Panc1 (cell line): Measurements from ENCODE around the gene MIOS. TPM values are rescaled to one million over a fixed set of nuclear protein-coding genes. Genes with fewer than 3 reads are reported as not detected.

Source experiments
- ATAC-seq: fragments of 200-7000 bp; cut with Tn5 transposase; 2 replicates; pipeline ENCODE4 v1.9.1; 2020; ENCODE audit warnings: mild to moderate bottlenecking, moderate library complexity
- BruUV-seq: library from RNA; stranded (reverse); fragments of 400-500 nt; replicated peaks from 2 replicates; lab custom pipeline; 2021; lab: Mats Ljungman, UMichigan
- CTCF ChIA-PET: fragments of 300-600 bp; sonication (Branson Sonifier 250); formaldehyde crosslinking; loops from one replicate; lab custom pipeline; 2022; ENCODE audit warnings: antibody characterized with exemption; lab: Charles Lee
- POLR2A ChIA-PET: fragments of 300-600 bp; sonication (Branson Sonifier 250); formaldehyde crosslinking; loops from one replicate; lab custom pipeline; 2022; ENCODE audit warnings: antibody characterized with exemption; lab: Charles Lee
- DNase-seq: peaks from one replicate; pipeline ENCODE4 v3.0.0-alpha.2; 2010; ENCODE audit warnings: low read depth, low spot score
- H3K27ac ChIP-seq: 2 replicates; pipeline ENCODE4 v1.5.1; 2011; ENCODE audit warnings: mild to moderate bottlenecking, low read length, inconsistent platforms
- H3K27me3 ChIP-seq: fragments of 200-500 bp; sonication (Bioruptor generic); 2 replicates; pipeline ENCODE4 v1.6.0; 2014; ENCODE audit warnings: low read length, inconsistent platforms; ENCODE audit not compliant: control insufficient read depth, insufficient read depth
- H3K36me3 ChIP-seq: fragments of 200-500 bp; sonication (Bioruptor generic); 2 replicates; pipeline ENCODE4 v1.5.1; 2014; ENCODE audit warnings: inconsistent platforms, mild to moderate bottlenecking, low read length, moderate library complexity; ENCODE audit not compliant: control insufficient read depth, insufficient read depth
- H3K4me1 ChIP-seq: 2 replicates; pipeline ENCODE4 v1.5.1; 2011; ENCODE audit warnings: inconsistent platforms, mild to moderate bottlenecking, low read length, moderate library complexity; ENCODE audit not compliant: control insufficient read depth, insufficient read depth
- H3K4me3 ChIP-seq, 2 experiments: 2 replicates each; pipeline ENCODE4 v1.5.1; 2011 to 2012; ENCODE audit warnings: low read depth in 2 of 2, low read length in 2 of 2, mild to moderate bottlenecking in 2 of 2, inconsistent platforms in 1 of 2, moderate library complexity in 1 of 2
- H3K9me3 ChIP-seq: fragments of 200-500 bp; sonication (Bioruptor generic); 2 replicates; pipeline ENCODE4 v1.5.1; 2014; ENCODE audit warnings: low read depth, mild to moderate bottlenecking, inconsistent platforms, low read length, moderate library complexity; ENCODE audit not compliant: control insufficient read depth, insufficient read depth
- CTCF ChIP-seq: fragments of 450-650 bp; IDR thresholded peaks from 2 replicates; pipeline ENCODE4 v1.5.1; 2017; ENCODE audit warnings: mild to moderate bottlenecking
- POLR2AphosphoS5 ChIP-seq: IDR thresholded peaks from 2 replicates; pipeline ENCODE4 v1.6.1; 2012; ENCODE audit warnings: mild to moderate bottlenecking, low read depth, low read length, moderate library complexity
- REST ChIP-seq, 2 experiments: IDR thresholded peaks; 2 replicates each; pipeline ENCODE4 v1.6.1; 2011 to 2012; ENCODE audit warnings: low read depth in 2 of 2, control low read depth in 1 of 2, low read length in 1 of 2, mild to moderate bottlenecking in 1 of 2, moderate library complexity in 1 of 2; ENCODE audit not compliant: insufficient read depth in 1 of 2
- SIN3A ChIP-seq: IDR thresholded peaks from 2 replicates; pipeline ENCODE4 v1.6.1; 2012; ENCODE audit warnings: low read depth, mild to moderate bottlenecking, low read length, moderate library complexity, borderline replicate concordance; ENCODE audit not compliant: insufficient read depth
- TCF7L2 ChIP-seq: IDR thresholded peaks from 2 replicates; pipeline ENCODE4 v1.6.1; 2011; ENCODE audit warnings: mild to moderate bottlenecking, low read depth, low read length, inconsistent platforms
- in situ Hi-C: cut with HindIII; loops from 2 replicates; pipeline ENCODE4 v1.10.0; 2016; ENCODE audit warnings: low sequenced_read_pairs, low pct_unique_long_range_greater_than_20kb
- intact Hi-C: fragments of 100-400 bp; cut with micrococcal nuclease; formaldehyde crosslinking; loops from one replicate; pipeline ENCODE4 v1.10.0; 2022; ENCODE audit not compliant: unreplicated experiment
- total RNA-seq: library from RNA; stranded (reverse); gene quantifications from one replicate; pipeline ENCODE4 v1.2.1, GENCODE V29; 2021; ENCODE audit not compliant: unreplicated experiment

MIOS gene
- total RNA-seq, 1 experiment from 2014 or later = 40.8 TPM

- TF ChIP-seq SIN3A (no peak), TCF7L2 (no peak)
- H3K36me3 ChIP-seq = no peaks in the 10 kb centered on the region
- no peak overlapping the region for H3K4me3 ChIP-seq
- POLR2A ChIA-PET = no interaction called here
- no peak overlapping the region for H3K27ac ChIP-seq
- no peaks in the 10 kb centered on the region for H3K9me3 ChIP-seq
- CTCF ChIA-PET = no interaction called here
- in situ Hi-C loops (no loop called here), intact Hi-C loops (no loop called here)
- H3K4me1 ChIP-seq = no peaks in the 10 kb centered on the region
- ATAC-seq (no peak), DNase-seq (no peak)
- H3K27me3 ChIP-seq = peaks cover 3% of the 10 kb centered on the region
- BruUV-seq = no TSS peak
Observed at GRCh38 chr7:7521259-7521658, 45.4 kb upstream of the MIOS start.

GRCh38 chr7:7522421-7522820 is 44.3 kb upstream of the MIOS start:
- POLR2A ChIA-PET = no interaction called here
- Histone ChIP-seq H3K9me3 (no peaks in the 10 kb centered on the region), H3K27ac (no peak overlapping the region), H3K27me3 (no peaks in the 10 kb centered on the region), H3K36me3 (no peaks in the 10 kb centered on the region), H3K4me1 (no peaks in the 10 kb centered on the region), H3K4me3 (no peak overlapping the region)
- in situ Hi-C loops = no loop called here
- intact Hi-C loops = no loop called here
- no TSS peak for BruUV-seq
- DNase-seq (no peak), ATAC-seq (no peak)
- CTCF ChIA-PET = interaction anchor here (0.6 kb wide), 1 partner anchor 513 kb away, joined by 4 read pairs; no protein-coding TSS in a partner anchor
- TF ChIP-seq TCF7L2 (no peak), POLR2AphosphoS5 (no peak), SIN3A (no peak)

GRCh38 chr7:7524121-7524520 is 42.6 kb upstream of the MIOS start:
- ChIA-PET POLR2A (no interaction called here), CTCF (no interaction called here)
- no peaks in the 10 kb centered on the region for H3K9me3 ChIP-seq
- intact Hi-C loops = no loop called here
- no peaks in the 10 kb centered on the region for H3K27me3 ChIP-seq
- no peaks in the 10 kb centered on the region for H3K4me1 ChIP-seq
- DNase-seq = no peak
- TF ChIP-seq REST (IDR thresholded peaks at IDR 0.05; ENCODE audit: insufficient read depth in 1 of 2, low read depth in 2 of 2, low read length in 1 of 2) (no peak), SIN3A (no peak), POLR2AphosphoS5 (no peak), CTCF (no peak), TCF7L2 (no peak)
- no peak overlapping the region for H3K27ac ChIP-seq
- in situ Hi-C loops = no loop called here
- H3K36me3 ChIP-seq = no peaks in the 10 kb centered on the region
- no peak for ATAC-seq
- BruUV-seq = no TSS peak
- H3K4me3 ChIP-seq = no peak overlapping the region
